Tibial nerve (tissue), 4 donors: ENCODE data around the gene CLCN1.

Experiments used
- CTCF ChIP-seq, 5 experiments: fragments of 200-600 bp in 3 of 5; fragments of 450-650 bp in 2 of 5; sonication (generic) in 3 of 5; IDR thresholded peaks; one replicate each; pipeline ENCODE4 v1.5.1; 2016 to 2019; ENCODE audit warnings: antibody characterized with exemption in 5 of 5, mild to moderate bottlenecking in 3 of 5, moderate library complexity in 2 of 5
- EP300 ChIP-seq, 2 donors: sonication (generic); formaldehyde crosslinking; IDR thresholded peaks; one replicate each; pipeline ENCODE4 v1.6.1; 2017; ENCODE audit warnings: antibody characterized with exemption in 2 of 2, mild to moderate bottlenecking in 1 of 2
- POLR2A ChIP-seq, 2 donors: fragments of 450-650 bp; IDR thresholded peaks; one replicate each; pipeline ENCODE4 v1.6.1; 2017; ENCODE audit warnings: antibody characterized with exemption in 2 of 2, mild to moderate bottlenecking in 2 of 2, moderate library complexity in 2 of 2

GRCh38 chr7:143318661-143319060 lies 2.8 kb downstream of the CLCN1 start:
- no peak for TF ChIP-seq CTCF (IDR thresholded peaks at IDR 0.05)
- TF ChIP-seq POLR2A (IDR thresholded peaks at IDR 0.05), result no peak
- TF ChIP-seq EP300 (IDR thresholded peaks at IDR 0.05), result peak in 1 of 2 donors; percentile 46
